K562 (cell line): ENCODE measurements around the gene RABGAP1L. TPM values are rescaled to one million over a fixed set of nuclear protein-coding genes. Genes with fewer than 3 reads are reported as not detected.

ENCODE experiments used
- CHD4 ChIP-seq: fragments of 200-600 bp; sonication (generic); IDR thresholded peaks from 3 replicates; pipeline ENCODE4 v1.6.1; 2012; ENCODE audit warnings: low read depth, mild to moderate bottlenecking, mixed read lengths, low read length, inconsistent platforms; ENCODE audit not compliant: insufficient read depth, insufficient replicate concordance, poor library complexity, severe bottlenecking
- GABPA ChIP-seq: fragments of 200-800 bp; sonication (Bioruptor generic); conservative IDR thresholded peaks from 2 replicates; pipeline ENCODE4 v1.6.1; 2016; ENCODE audit warnings: low read depth, missing genetic modification characterization, missing compliant biosample characterization
- KDM2B ChIP-seq: fragments of 250-450 bp; sonication (Bioruptor Pico); IDR thresholded peaks from 2 replicates; pipeline ENCODE4 v1.8.0; 2021; ENCODE audit warnings: mild to moderate bottlenecking, moderate library complexity
- MTF1 ChIP-seq: fragments of 250-450 bp; sonication (Bioruptor Pico); IDR thresholded peaks from 2 replicates; pipeline ENCODE4 v1.9.0; 2021; ENCODE audit warnings: moderate library complexity, mild to moderate bottlenecking, inconsistent platforms, borderline replicate concordance
- MYC ChIP-seq, 2 experiments: fragments of 250-450 bp in 1 of 2; sonication (Bioruptor Pico) in 1 of 2; IDR thresholded peaks; 2 replicates each; pipeline versions ENCODE4 v1.5.1 to v1.6.1; 2012 to 2021; ENCODE audit warnings: low read depth in 2 of 2, borderline replicate concordance in 1 of 2, improper control_type of control experiment in 1 of 2, low read length in 1 of 2, mild to moderate bottlenecking in 1 of 2, moderate library complexity in 1 of 2
- PHF21A ChIP-seq: fragments of 450-650 bp; IDR thresholded peaks from 2 replicates; pipeline ENCODE4 v1.6.1; 2017; ENCODE audit warnings: low read depth, borderline replicate concordance
- POLR3G ChIP-seq: IDR thresholded peaks from 2 replicates; pipeline ENCODE4 v1.6.1; 2011; ENCODE audit not compliant: insufficient read length, insufficient replicate concordance; ENCODE audit errors: extremely low read depth
- POU5F1 ChIP-seq: fragments of 150-350 bp; IDR thresholded peaks from 2 replicates; pipeline ENCODE4 v1.6.1; 2014; ENCODE audit warnings: borderline replicate concordance, low read length, low read depth, mild to moderate bottlenecking; ENCODE audit not compliant: partially characterized antibody
- RHOXF2B ChIP-seq: fragments of 250-450 bp; sonication (Bioruptor Pico); conservative IDR thresholded peaks from 2 replicates; pipeline ENCODE4 v1.5.1; 2021
- SFPQ ChIP-seq: fragments of 200-400 bp; formaldehyde crosslinking; IDR thresholded peaks from 2 replicates; pipeline ENCODE4 v1.6.1; 2017; ENCODE audit warnings: mild to moderate bottlenecking, low read depth, low read length, moderate library complexity
- SIX5 ChIP-seq, 2 experiments: IDR thresholded peaks; 2 replicates each; pipeline ENCODE4 v1.6.1; 2011; ENCODE audit warnings: low read length in 2 of 2, borderline replicate concordance in 1 of 2, low read depth in 1 of 2, mild to moderate bottlenecking in 1 of 2, moderate library complexity in 1 of 2; ENCODE audit not compliant: insufficient read depth in 1 of 2
- TARDBP ChIP-seq: fragments of 450-650 bp; IDR thresholded peaks from 2 replicates; pipeline ENCODE4 v1.6.1; 2016
- TFAM ChIP-seq: fragments of 250-450 bp; sonication (Bioruptor Pico); conservative IDR thresholded peaks from 2 replicates; pipeline ENCODE4 v1.5.0; 2021; ENCODE audit warnings: mild to moderate bottlenecking, moderate library complexity
- VEZF1 ChIP-seq: fragments of 200-800 bp; sonication (Bioruptor generic); IDR thresholded peaks from 2 replicates; pipeline ENCODE4 v1.6.1; 2017; ENCODE audit warnings: missing genetic modification characterization, missing compliant biosample characterization
- ZNF592 ChIP-seq: fragments of 450-650 bp; IDR thresholded peaks from 2 replicates; pipeline ENCODE4 v1.6.1; 2017; ENCODE audit warnings: antibody characterized with exemption, mild to moderate bottlenecking
- ZNF644 ChIP-seq: fragments of 200-800 bp; sonication (Bioruptor generic); IDR thresholded peaks from 2 replicates; pipeline ENCODE4 v1.6.1; 2016; ENCODE audit warnings: low read depth, missing genetic modification characterization, missing compliant biosample characterization
- ZNF75A ChIP-seq: fragments of 450-650 bp; formaldehyde crosslinking; IDR thresholded peaks from 2 replicates; pipeline ENCODE4 v1.4.0; 2020; ENCODE audit warnings: mild to moderate bottlenecking
- ZSCAN32 ChIP-seq: fragments of 450-650 bp; formaldehyde crosslinking; IDR thresholded peaks from 2 replicates; pipeline ENCODE4 v1.4.0; 2020; ENCODE audit warnings: mild to moderate bottlenecking, moderate library complexity
- polyA plus RNA-seq, 8 experiments: library from polyadenylated mRNA; depleted of rRNA in 4 of 8; stranded (reverse) in 5 of 8; unstranded in 3 of 8; fragments of >200 nt; fragmentation: Nextera tagmentation in 2 of 8; fragmentation: Illumina TruSeq in 1 of 8; extraction: Ambion mirVana in 2 of 8; extraction: Trizol in 1 of 8; gene quantifications; 2 replicates each; pipeline versions ENCODE4 v1.2.1 to v1.2.3, GENCODE V29; 2011 to 2014; ENCODE audit warnings: inconsistent platforms in 1 of 8, missing spikeins in 1 of 8
- total RNA-seq, 7 experiments: library from RNA; depleted of rRNA in 6 of 7; stranded (reverse); fragments of >200 nt in 6 of 7; fragmentation: Illumina TruSeq in 2 of 7; extraction: Trizol in 2 of 7; gene quantifications; 2 replicates each; pipeline versions ENCODE4 v1.2.1 to v1.2.3, GENCODE V29; 2011 to 2021; ENCODE audit warnings: low replicate concordance in 1 of 7

The RABGAP1L gene
- total and polyA plus RNA-seq, 9 of the 15 experiments (the other 6 are each of a cell fraction or from before 2014, with no cell fraction given) = 16.5 to 44.9 (median 26.7) TPM

DNA sequence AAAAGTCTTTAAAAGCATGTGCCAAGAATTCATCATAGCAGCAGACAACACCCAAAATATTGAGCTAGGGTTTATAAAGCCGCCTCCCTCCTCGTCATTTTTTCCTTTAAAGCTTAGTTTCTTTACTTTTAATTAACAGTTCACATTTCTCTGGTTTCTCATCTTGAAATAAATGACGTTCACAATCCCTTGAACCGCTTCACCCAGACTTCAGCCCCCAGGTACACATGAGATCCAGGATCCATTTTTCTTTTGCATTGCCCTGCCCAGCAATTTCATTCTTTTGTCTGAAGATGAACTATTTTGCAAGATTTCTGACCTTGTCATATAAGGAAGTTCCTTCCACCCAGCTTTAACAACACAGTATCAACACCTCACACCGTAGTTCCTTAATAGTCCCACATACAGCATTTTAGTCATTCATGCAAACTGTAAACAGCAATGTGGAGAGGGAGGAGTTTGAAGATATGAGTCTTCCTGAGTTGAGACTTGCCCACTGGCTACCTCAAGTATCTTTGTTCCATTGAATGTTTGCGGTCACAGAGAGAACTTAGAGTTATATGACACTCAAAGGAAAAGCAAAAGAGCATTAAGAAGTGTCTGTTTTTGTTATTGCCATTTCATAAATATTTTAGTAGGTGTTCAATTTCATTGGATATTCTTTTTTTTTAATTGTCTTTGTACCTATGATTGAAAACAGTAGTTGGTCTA lies 805.1 kb downstream of the RABGAP1L start (continued):
- TF ChIP-seq ZNF592 (0 out of 2 replicates have a peak, but pooled peaks have one; percentile 28), POLR3G (no peak), ZSCAN32 (CRISPR knock-in tag) (no peak), RHOXF2B (CRISPR knock-in tag) (no peak), TFAM (CRISPR knock-in tag) (no peak), ZNF644 (tag) (no peak), TARDBP (no peak), SIX5 (IDR thresholded peaks at IDR 0.05; ENCODE audit: borderline replicate concordance in 1 of 2, insufficient read depth in 1 of 2, low read depth in 1 of 2, low read length in 2 of 2) (no peak), GABPA (peak; percentile 45), KDM2B (CRISPR knock-in tag) (no peak), VEZF1 (CRISPR knock-in tag) (no peak), POU5F1 (no peak), MYC (IDR thresholded peaks at IDR 0.05; ENCODE audit: low read depth, low read length) (peak; percentile 61), MYC (CRISPR knock-in tag; IDR thresholded peaks at IDR 0.05; ENCODE audit: borderline replicate concordance, low read depth) (no peak), MTF1 (CRISPR knock-in tag) (no peak), CHD4 (no peak), SFPQ (no peak), PHF21A (no peak), ZNF75A (no peak)
